HepG2 (cell line): ENCODE measurements around the gene RCOR3. TPM values are rescaled to one million over a fixed set of nuclear protein-coding genes. Genes with fewer than 3 reads are reported as not detected.
A peak's percentile ranks its signal among the peaks of the same experiment; 100 is the strongest.

Source experiments
- ARID3A ChIP-seq: IDR thresholded peaks from 2 replicates; pipeline ENCODE4 v1.6.1; 2012; ENCODE audit warnings: low read depth, low read length, improper control_type of control experiment
- ATF5 ChIP-seq: sonication (generic); formaldehyde crosslinking; IDR thresholded peaks from 2 replicates; pipeline ENCODE4 v1.4.0; 2020; ENCODE audit warnings: mild to moderate bottlenecking, low read depth, missing genetic modification reagents
- CCDC6 ChIP-seq: sonication (generic); formaldehyde crosslinking; IDR thresholded peaks from 2 replicates; pipeline ENCODE4 v1.8.1; 2022; ENCODE audit warnings: mild to moderate bottlenecking, missing genetic modification reagents, moderate library complexity
- CENPT ChIP-seq: sonication (generic); formaldehyde crosslinking; IDR thresholded peaks from 2 replicates; pipeline ENCODE4 v1.8.0; 2022; ENCODE audit warnings: low read depth, mild to moderate bottlenecking, moderate library complexity, missing genetic modification reagents
- FLYWCH1 ChIP-seq: sonication (generic); formaldehyde crosslinking; IDR thresholded peaks from 2 replicates; pipeline ENCODE4 v1.8.1; 2023; ENCODE audit warnings: mild to moderate bottlenecking, missing genetic modification reagents
- LRRFIP1 ChIP-seq: sonication (generic); formaldehyde crosslinking; conservative IDR thresholded peaks from 2 replicates; pipeline ENCODE4 v1.4.0; 2020; ENCODE audit warnings: missing genetic modification reagents
- NCOA2 ChIP-seq: sonication (generic); formaldehyde crosslinking; IDR thresholded peaks from 2 replicates; pipeline ENCODE4 v1.8.0; 2022; ENCODE audit warnings: inconsistent platforms
- PBX3 ChIP-seq: sonication (generic); formaldehyde crosslinking; IDR thresholded peaks from 2 replicates; pipeline ENCODE4 v1.8.1; 2023; ENCODE audit warnings: missing genetic modification reagents, inconsistent platforms, borderline replicate concordance
- POLR2AphosphoS5 ChIP-seq: IDR thresholded peaks from 2 replicates; pipeline ENCODE4 v1.6.1; 2012; ENCODE audit warnings: low read depth, low read length
- SRSF4 ChIP-seq: fragments of 200-400 bp; formaldehyde crosslinking; IDR thresholded peaks from one replicate; pipeline ENCODE4 v1.6.1; 2018; ENCODE audit warnings: mild to moderate bottlenecking, low read depth, low read length, moderate library complexity; ENCODE audit not compliant: poor library complexity, severe bottlenecking
- TCF7 ChIP-seq: sonication (generic); IDR thresholded peaks from 2 replicates; pipeline ENCODE4 v1.6.1; 2016; ENCODE audit warnings: antibody characterized with exemption, low read depth
- USF2 ChIP-seq, 2 experiments: sonication (generic) in 1 of 2; formaldehyde crosslinking in 1 of 2; IDR thresholded peaks; 2 replicates each; pipeline versions ENCODE4 v1.5.1 to v1.6.1; 2011 to 2020; ENCODE audit warnings: borderline replicate concordance in 1 of 2, low read depth in 1 of 2, low read length in 1 of 2, mild to moderate bottlenecking in 1 of 2, missing genetic modification reagents in 1 of 2, moderate library complexity in 1 of 2
- ZNF17 ChIP-seq: sonication (generic); formaldehyde crosslinking; IDR thresholded peaks from 2 replicates; pipeline ENCODE4 v1.5.0; 2020; ENCODE audit warnings: mild to moderate bottlenecking, missing genetic modification reagents
- ZNF18 ChIP-seq: sonication (generic); formaldehyde crosslinking; IDR thresholded peaks from 2 replicates; pipeline ENCODE4 v1.8.0; 2022; ENCODE audit warnings: mild to moderate bottlenecking, missing genetic modification reagents; ENCODE audit not compliant: insufficient replicate concordance
- ZNF431 ChIP-seq: sonication (generic); formaldehyde crosslinking; IDR thresholded peaks from 2 replicates; pipeline ENCODE4 v1.9.0; 2022; ENCODE audit warnings: missing genetic modification reagents, low read depth, mild to moderate bottlenecking, borderline replicate concordance
- ZNF672 ChIP-seq: sonication (generic); formaldehyde crosslinking; IDR thresholded peaks from 2 replicates; pipeline ENCODE4 v1.8.1; 2022; ENCODE audit warnings: missing genetic modification reagents
- ZNF724P ChIP-seq: sonication (generic); formaldehyde crosslinking; IDR thresholded peaks from 2 replicates; pipeline ENCODE4 v1.8.0; 2022; ENCODE audit warnings: missing genetic modification reagents, borderline replicate concordance
- polyA plus RNA-seq, 8 experiments: library from polyadenylated mRNA; depleted of rRNA in 3 of 8; stranded (reverse) in 7 of 8; unstranded in 1 of 8; fragments of >200 nt; fragmentation: Illumina TruSeq in 4 of 8; extraction: Trizol in 4 of 8; gene quantifications; 2 replicates each; pipeline versions ENCODE4 v1.2.1 to v1.2.3, GENCODE V29; 2011 to 2016; ENCODE audit warnings: low read depth in 4 of 8, missing spikeins in 1 of 8, mixed read lengths in 1 of 8; ENCODE audit not compliant: insufficient read depth in 1 of 8
- total RNA-seq, 5 experiments: library from RNA; depleted of rRNA; stranded (reverse); fragments of >200 nt; fragmentation: Illumina TruSeq; extraction: Trizol; gene quantifications; 2 replicates each; pipeline ENCODE4 v1.2.3, GENCODE V29; 2016; ENCODE audit warnings: low read depth in 1 of 5

Gene RCOR3
- total and polyA plus RNA-seq, 2 of the 13 experiments (the other 11 are each of a cell fraction or from before 2014, with no cell fraction given) = 16.8 to 31.6 TPM

- TF ChIP-seq TCF7 (peak; percentile 79), ZNF431 (no peak; the same call in 1 of the 2 replicates), SRSF4 (no peak), ZNF724P (CRISPR knock-in tag) (peak; percentile 50; the same call in 1 of the 2 replicates), ZNF17 (CRISPR knock-in tag) (no peak), ZNF18 (CRISPR knock-in tag) (no peak), USF2 (IDR thresholded peaks at IDR 0.05; ENCODE audit: low read depth, low read length) (no peak), USF2 (CRISPR knock-in tag; IDR thresholded peaks at IDR 0.05; ENCODE audit: borderline replicate concordance) (no peak; the same call in 1 of the 2 replicates), ARID3A (peak; percentile 65; the same call in 1 of the 2 replicates), POLR2AphosphoS5 (peak; percentile 64), ZNF672 (CRISPR knock-in tag) (no peak), LRRFIP1 (CRISPR knock-in tag) (no peak), PBX3 (CRISPR knock-in tag) (no peak), CENPT (CRISPR knock-in tag) (no peak), CCDC6 (no peak; the same call in 1 of the 2 replicates), ATF5 (peak; percentile 86; the same call in 1 of the 2 replicates), FLYWCH1 (CRISPR knock-in tag) (no peak), NCOA2 (CRISPR knock-in tag) (no peak)
Observed at GRCh38 chr1:211258756-211259637, at the start of gene RCOR3 (continued).
